H1 (cell line): ENCODE measurements around the gene PGAM2. TPM values are rescaled to one million over a fixed set of nuclear protein-coding genes. Genes with fewer than 3 reads are reported as not detected.

Experiments
- BACH1 ChIP-seq: IDR thresholded peaks from 2 replicates; pipeline ENCODE4 v1.6.1; 2012; ENCODE audit warnings: low read length, improper control_type of control experiment
- CEBPB ChIP-seq: IDR thresholded peaks from 2 replicates; pipeline ENCODE4 v1.6.1; 2012; ENCODE audit warnings: low read depth, low read length
- EZH2 ChIP-seq: fragments of 200-600 bp; sonication (generic); IDR thresholded peaks from 2 replicates; pipeline ENCODE4 v1.7.1; 2012; ENCODE audit warnings: low read depth, mild to moderate bottlenecking, moderate library complexity, low read length, inconsistent platforms; ENCODE audit not compliant: severe bottlenecking
- KDM1A ChIP-seq: fragments of 200-600, 300-600 bp; sonication (generic); IDR thresholded peaks from 2 replicates; pipeline ENCODE4 v1.7.1; 2016; ENCODE audit warnings: mild to moderate bottlenecking, low read length, borderline replicate concordance
- KDM4A ChIP-seq: IDR thresholded peaks from one replicate; pipeline ENCODE4 v1.7.1; 2012; ENCODE audit warnings: low read depth, mild to moderate bottlenecking, moderate library complexity, low read length, inconsistent platforms; ENCODE audit not compliant: severe bottlenecking
- MAFK ChIP-seq: IDR thresholded peaks from 2 replicates; pipeline ENCODE4 v1.6.1; 2012; ENCODE audit warnings: low read depth, mild to moderate bottlenecking, improper control_type of control experiment, low read length
- RFX5 ChIP-seq: IDR thresholded peaks from 2 replicates; pipeline ENCODE4 v1.6.1; 2011; ENCODE audit warnings: low read depth, low read length, improper control_type of control experiment, borderline replicate concordance
- SP1 ChIP-seq: IDR thresholded peaks from 2 replicates; pipeline ENCODE4 v1.6.1; 2011; ENCODE audit warnings: low read depth, low read length
- polyA plus RNA-seq, 7 experiments: library from polyadenylated mRNA; depleted of rRNA in 3 of 7; stranded (reverse) in 5 of 7; unstranded in 2 of 7; fragments of >200 nt in 5 of 7; fragments of 200-250 nt in 2 of 7; gene quantifications; 1 replicate in 5 of 7; 2 replicates in 1 of 7; 4 replicates in 1 of 7; pipeline versions ENCODE4 v1.2.1 to v1.2.3, GENCODE V29; 2011 to 2013; ENCODE audit warnings: missing spikeins in 2 of 7, mixed read lengths in 2 of 7
- total RNA-seq: library from RNA; stranded (reverse); fragmentation: NEBNext Ultra II Directional; extraction: Animal tissue kit (Norgen Biotek cat#: 25700); gene quantifications from 2 replicates; pipeline ENCODE4 v1.2.1, GENCODE V29; 2021

Gene PGAM2
- total and polyA plus RNA-seq, 2 of the 8 experiments (the other 6 are each of a cell fraction or from before 2014, with no cell fraction given): 2.1 to 2.9 TPM

DNA sequence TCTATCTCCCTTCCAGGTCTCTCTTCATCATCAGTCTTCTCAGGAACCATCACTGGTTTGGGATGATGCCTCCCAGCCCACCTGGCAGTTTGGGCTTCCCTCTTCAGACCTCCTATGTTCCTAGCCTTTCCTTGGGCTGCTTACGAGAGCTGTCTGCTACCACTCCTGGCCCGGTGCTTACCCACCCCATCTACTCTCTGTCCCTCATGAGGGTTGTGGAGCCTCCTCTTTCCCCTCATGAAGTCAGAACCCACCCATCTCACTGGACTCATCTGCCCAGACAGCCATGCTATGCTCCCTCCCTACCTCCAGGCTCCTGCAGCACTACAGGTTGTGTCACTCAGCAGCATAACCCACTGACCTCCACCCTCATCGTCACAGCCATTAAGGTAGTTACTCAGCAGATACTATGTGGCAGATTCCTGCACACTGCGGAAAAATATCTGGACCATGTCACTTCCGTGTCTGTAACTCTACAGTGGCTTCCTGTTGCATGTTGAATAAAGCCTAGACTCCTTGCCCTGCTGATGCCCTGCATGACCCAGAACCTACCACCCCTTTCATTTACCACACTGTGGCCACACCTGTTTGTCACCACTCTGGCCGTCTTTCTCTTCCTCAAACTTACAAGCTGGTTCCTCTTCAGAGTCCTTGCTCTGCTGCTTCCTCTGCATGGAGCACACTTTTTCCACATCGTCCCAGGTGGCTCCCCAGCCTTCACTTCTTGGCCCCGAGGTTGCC, 18.9 kb downstream of the PGAM2 start (continued):
- TF ChIP-seq KDM4A: no peak
- no peak for TF ChIP-seq CEBPB
- no peak for TF ChIP-seq RFX5
- TF ChIP-seq SP1: no peak
- TF ChIP-seq EZH2: no peak
- no peak for TF ChIP-seq BACH1
- no peak for TF ChIP-seq MAFK
- no peak for TF ChIP-seq KDM1A
